ENCODE data around the gene MGRN1. TPM values are rescaled to one million over a fixed set of nuclear protein-coding genes. Genes with fewer than 3 reads are reported as not detected.

The MGRN1 gene
- total and polyA plus RNA-seq, 2 experiments from 2014 or later, result 29.2 to 30.8 TPM

GRCh38 chr16:4728676-4729075 is 104.0 kb downstream of the MGRN1 start:
- no peaks in the 10 kb centered on the region for H3K9me3 ChIP-seq (ENCODE audit: low read depth)
- H3K36me3 ChIP-seq (replicated peaks; ENCODE audit: insufficient read depth, low read depth), result no peaks in the 10 kb centered on the region
- no peaks in the 10 kb centered on the region for H4K20me1 ChIP-seq (ENCODE audit: insufficient read depth, poor library complexity, severe bottlenecking)
- H3K4me2 ChIP-seq, result no peak overlapping the region
- no peaks in the 10 kb centered on the region for H3K4me1 ChIP-seq (ENCODE audit: insufficient read depth)
- H3K4me3 ChIP-seq, result no peak overlapping the region
- H3K27me3 ChIP-seq, result no peaks in the 10 kb centered on the region
- 95% methylated on average over 8 of the region's 8 CpGs for WGBS (ENCODE audit: low lambda C conversion rate, missing lambda C conversion rate)
- H3K9me2 ChIP-seq (replicated peaks; ENCODE audit: insufficient read depth), result no peaks in the 10 kb centered on the region
- H3K27ac ChIP-seq, result no peak overlapping the region
- H3K79me2 ChIP-seq, result peaks cover 29% of the 10 kb centered on the region
- TF ChIP-seq EZH2phosphoT487 (IDR thresholded peaks at IDR 0.05; ENCODE audit: low read depth, severe bottlenecking, unreplicated experiment), result no peak
- TF ChIP-seq CTCF (IDR thresholded peaks at IDR 0.05; ENCODE audit: poor library complexity), result no peak
- no peak for TF ChIP-seq EZH2 (IDR thresholded peaks at IDR 0.05; ENCODE audit: borderline replicate concordance)
- no peak overlapping the region for H2AFZ ChIP-seq
- DNase-seq (ENCODE audit: low spot score), result no peak

GRCh38 chr16:4729876-4730275 is 105.2 kb downstream of the MGRN1 start:
- no peak overlapping the region for H3K4me2 ChIP-seq
- TF ChIP-seq EZH2 (IDR thresholded peaks at IDR 0.05; ENCODE audit: borderline replicate concordance) (no peak), CTCF (IDR thresholded peaks at IDR 0.05; ENCODE audit: poor library complexity) (no peak), EZH2phosphoT487 (IDR thresholded peaks at IDR 0.05; ENCODE audit: low read depth, severe bottlenecking, unreplicated experiment) (no peak)
- H3K27ac ChIP-seq, result no peak overlapping the region
- no peaks in the 10 kb centered on the region for H3K36me3 ChIP-seq (replicated peaks; ENCODE audit: insufficient read depth, low read depth)
- no peaks in the 10 kb centered on the region for H4K20me1 ChIP-seq (ENCODE audit: insufficient read depth, poor library complexity, severe bottlenecking)
- H2AFZ ChIP-seq, result no peak overlapping the region
- H3K79me2 ChIP-seq, result peaks cover 29% of the 10 kb centered on the region
- H3K4me1 ChIP-seq (ENCODE audit: insufficient read depth), result no peaks in the 10 kb centered on the region
- H3K9me2 ChIP-seq (replicated peaks; ENCODE audit: insufficient read depth), result no peaks in the 10 kb centered on the region
- no peak for DNase-seq (ENCODE audit: low spot score)
- no peaks in the 10 kb centered on the region for H3K9me3 ChIP-seq (ENCODE audit: low read depth)
- no peak overlapping the region for H3K4me3 ChIP-seq
- H3K27me3 ChIP-seq, result no peaks in the 10 kb centered on the region
- WGBS (ENCODE audit: low lambda C conversion rate, missing lambda C conversion rate), result 95% methylated on average over 15 of the region's 15 CpGs

GRCh38 chr16:4733211-4733742 is 108.7 kb downstream of the MGRN1 start:
- WGBS (ENCODE audit: low lambda C conversion rate, missing lambda C conversion rate), result 27% methylated on average over 17 of the region's 17 CpGs
- no peaks in the 10 kb centered on the region for H3K36me3 ChIP-seq (replicated peaks; ENCODE audit: insufficient read depth, low read depth)
- peaks cover 5% of the 10 kb centered on the region for H3K4me1 ChIP-seq (ENCODE audit: insufficient read depth)
- H3K9me2 ChIP-seq (replicated peaks; ENCODE audit: insufficient read depth), result no peaks in the 10 kb centered on the region
- peak overlapping the region; percentile 92 for H3K4me2 ChIP-seq
- H3K27me3 ChIP-seq, result no peaks in the 10 kb centered on the region
- peaks cover 29% of the 10 kb centered on the region for H3K79me2 ChIP-seq
- H3K27ac ChIP-seq, result no peak overlapping the region
- no peaks in the 10 kb centered on the region for H4K20me1 ChIP-seq (ENCODE audit: insufficient read depth, poor library complexity, severe bottlenecking)
- peak overlapping the region; percentile 30 for H3K4me3 ChIP-seq
- DNase-seq (ENCODE audit: low spot score), result no peak
- peak overlapping the region; percentile 63 for H2AFZ ChIP-seq
- H3K9me3 ChIP-seq (ENCODE audit: low read depth), result no peaks in the 10 kb centered on the region
- no peak for TF ChIP-seq CTCF (IDR thresholded peaks at IDR 0.05; ENCODE audit: poor library complexity)
- no peak for TF ChIP-seq EZH2phosphoT487 (IDR thresholded peaks at IDR 0.05; ENCODE audit: low read depth, severe bottlenecking, unreplicated experiment)
- TF ChIP-seq EZH2 (IDR thresholded peaks at IDR 0.05; ENCODE audit: borderline replicate concordance), result no peak

GRCh38 chr16:4733747-4734062 is 109.1 kb downstream of the MGRN1 start:
- H3K4me1 ChIP-seq (ENCODE audit: insufficient read depth), result peaks cover 5% of the 10 kb centered on the region
- peak overlapping the region; percentile 30 for H3K4me3 ChIP-seq
- H3K79me2 ChIP-seq, result peaks cover 29% of the 10 kb centered on the region
- peak overlapping the region; percentile 65 for H3K27ac ChIP-seq
- under 1% methylated on average over 18 of the region's 19 CpGs for WGBS (ENCODE audit: low lambda C conversion rate, missing lambda C conversion rate)
- H4K20me1 ChIP-seq (ENCODE audit: insufficient read depth, poor library complexity, severe bottlenecking), result no peaks in the 10 kb centered on the region
- no peaks in the 10 kb centered on the region for H3K9me2 ChIP-seq (replicated peaks; ENCODE audit: insufficient read depth)
- TF ChIP-seq EZH2phosphoT487 (IDR thresholded peaks at IDR 0.05; ENCODE audit: low read depth, severe bottlenecking, unreplicated experiment), result no peak
- no peak for TF ChIP-seq EZH2 (IDR thresholded peaks at IDR 0.05; ENCODE audit: borderline replicate concordance)
- no peak for TF ChIP-seq CTCF (IDR thresholded peaks at IDR 0.05; ENCODE audit: poor library complexity)
- no peaks in the 10 kb centered on the region for H3K27me3 ChIP-seq
- DNase-seq (ENCODE audit: low spot score), result peak; percentile 34
- peak overlapping the region; percentile 92 for H3K4me2 ChIP-seq
- H3K9me3 ChIP-seq (ENCODE audit: low read depth), result no peaks in the 10 kb centered on the region
- H2AFZ ChIP-seq, result peak overlapping the region; percentile 63
- no peaks in the 10 kb centered on the region for H3K36me3 ChIP-seq (replicated peaks; ENCODE audit: insufficient read depth, low read depth)

Data from hepatocyte (in vitro differentiated cells).